ENCODE data around the gene ST6GALNAC3.

The ST6GALNAC3 gene

DNA sequence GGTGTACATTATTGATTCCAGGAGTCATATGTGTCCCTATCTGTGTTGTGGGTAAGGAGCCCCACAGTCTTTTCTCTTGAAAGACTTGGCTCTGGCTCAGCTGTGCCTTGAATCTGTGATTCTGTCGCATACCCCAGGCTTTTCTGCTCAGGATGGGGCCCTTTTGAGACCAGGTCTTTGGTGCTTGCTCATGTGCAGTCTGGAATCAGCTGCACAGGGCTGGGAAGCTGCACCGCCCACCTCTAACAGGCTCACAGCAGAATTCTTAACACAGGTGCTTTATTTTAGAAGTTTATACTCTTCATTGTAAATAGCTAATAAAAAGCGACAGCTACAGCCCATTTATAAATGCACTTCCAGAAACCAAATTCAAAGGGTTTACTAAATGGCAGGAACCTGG lies 61.3 kb downstream of the ST6GALNAC3 start:
- TF ChIP-seq, protein P1, sequence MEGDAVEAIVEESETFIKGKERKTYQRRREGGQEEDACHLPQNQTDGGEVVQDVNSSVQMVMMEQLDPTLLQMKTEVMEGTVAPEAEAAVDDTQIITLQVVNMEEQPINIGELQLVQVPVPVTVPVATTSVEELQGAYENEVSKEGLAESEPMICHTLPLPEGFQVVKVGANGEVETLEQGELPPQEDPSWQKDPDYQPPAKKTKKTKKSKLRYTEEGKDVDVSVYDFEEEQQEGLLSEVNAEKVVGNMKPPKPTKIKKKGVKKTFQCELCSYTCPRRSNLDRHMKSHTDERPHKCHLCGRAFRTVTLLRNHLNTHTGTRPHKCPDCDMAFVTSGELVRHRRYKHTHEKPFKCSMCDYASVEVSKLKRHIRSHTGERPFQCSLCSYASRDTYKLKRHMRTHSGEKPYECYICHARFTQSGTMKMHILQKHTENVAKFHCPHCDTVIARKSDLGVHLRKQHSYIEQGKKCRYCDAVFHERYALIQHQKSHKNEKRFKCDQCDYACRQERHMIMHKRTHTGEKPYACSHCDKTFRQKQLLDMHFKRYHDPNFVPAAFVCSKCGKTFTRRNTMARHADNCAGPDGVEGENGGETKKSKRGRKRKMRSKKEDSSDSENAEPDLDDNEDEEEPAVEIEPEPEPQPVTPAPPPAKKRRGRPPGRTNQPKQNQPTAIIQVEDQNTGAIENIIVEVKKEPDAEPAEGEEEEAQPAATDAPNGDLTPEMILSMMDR (conservative IDR thresholded peaks at IDR 0.05): no peak
- H3K27ac ChIP-seq: no peak overlapping the region

DNA sequence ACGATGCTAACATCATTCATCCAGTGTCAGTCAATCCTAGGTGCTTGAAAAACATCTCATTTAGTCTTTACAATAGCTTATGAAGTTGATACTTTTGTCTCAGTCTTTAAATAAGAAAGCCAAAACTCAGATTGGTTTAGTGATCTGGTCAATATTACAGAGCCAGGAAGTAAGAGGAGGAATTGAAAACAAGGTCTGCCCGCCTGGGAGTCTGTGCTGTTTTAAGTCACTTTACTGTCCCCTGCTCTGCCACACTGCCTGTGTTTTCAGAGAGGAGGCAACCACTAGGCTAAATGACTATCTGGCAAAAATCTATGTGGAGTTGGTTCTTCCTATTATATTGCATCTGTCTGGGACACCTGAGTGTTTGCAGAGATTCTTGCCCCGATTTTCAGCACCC lies 62.3 kb downstream of the ST6GALNAC3 start:
- TF ChIP-seq, protein P1 (conservative IDR thresholded peaks at IDR 0.05): no peak
- no peak overlapping the region for H3K27ac ChIP-seq

DNA sequence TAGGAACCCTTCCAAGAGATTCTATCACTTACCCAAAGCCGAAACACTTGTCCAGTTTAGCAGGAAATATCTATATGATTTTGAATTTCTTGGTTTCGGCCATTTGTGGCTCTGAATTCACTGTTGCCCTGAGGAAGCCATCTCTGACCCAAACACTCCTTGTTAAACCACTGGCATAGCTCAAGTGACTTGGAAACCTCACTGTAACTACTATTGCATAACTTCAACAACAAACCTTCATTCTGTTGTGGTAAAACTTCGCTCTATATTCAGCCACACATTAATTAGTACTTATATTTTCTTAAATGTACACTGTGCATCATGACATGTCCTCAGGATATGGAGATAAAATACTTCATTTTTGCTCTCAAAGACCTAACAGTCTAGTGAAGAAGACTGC lies 63.2 kb downstream of the ST6GALNAC3 start:
- no peak overlapping the region for H3K27ac ChIP-seq
- TF ChIP-seq, protein P1 (conservative IDR thresholded peaks at IDR 0.05): no peak

DNA sequence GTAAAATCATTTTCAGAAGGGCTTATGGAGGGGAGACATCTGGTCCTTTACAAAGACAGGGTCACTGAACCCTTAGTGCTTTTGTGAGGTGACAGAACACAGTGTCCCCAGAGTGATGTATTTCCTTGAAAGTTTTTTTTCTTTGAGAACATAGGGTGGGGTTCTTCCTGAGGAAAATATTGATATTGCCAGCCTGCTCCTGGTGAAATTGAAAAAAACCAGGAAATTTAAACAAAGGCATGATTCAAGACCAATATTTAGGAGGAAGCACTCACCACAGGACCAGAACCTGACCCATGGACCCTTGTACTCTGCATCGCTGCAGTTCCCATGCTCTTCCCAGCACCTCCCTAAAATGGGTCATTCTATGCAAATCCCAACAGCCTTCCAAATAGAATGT lies 63.7 kb downstream of the ST6GALNAC3 start:
- TF ChIP-seq, protein P1 (conservative IDR thresholded peaks at IDR 0.05): no peak
- H3K27ac ChIP-seq: no peak overlapping the region

DNA sequence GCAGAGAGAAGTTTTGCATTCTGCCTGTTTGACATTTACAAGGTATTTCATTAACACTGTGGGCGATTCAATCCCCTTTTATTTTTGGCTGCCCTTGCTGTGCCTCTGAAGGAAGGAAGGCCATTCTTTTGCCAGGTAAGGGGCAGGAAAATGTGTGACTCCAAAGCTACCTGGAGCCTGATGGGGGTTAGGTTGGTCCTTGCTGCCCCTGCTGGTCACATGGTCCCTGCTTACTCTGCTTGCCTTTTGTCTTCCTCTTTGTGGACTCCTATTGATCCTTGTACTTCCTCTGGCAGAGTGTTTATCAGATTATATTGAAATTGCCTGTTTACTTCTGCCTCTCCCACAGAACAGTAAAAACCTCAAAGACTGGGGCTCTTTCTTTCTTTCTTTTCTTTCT lies 65.7 kb downstream of the ST6GALNAC3 start:
- TF ChIP-seq, protein P1 (conservative IDR thresholded peaks at IDR 0.05): peak; percentile 41; the same call in 1 of the 2 replicates
- no peak overlapping the region for H3K27ac ChIP-seq

DNA sequence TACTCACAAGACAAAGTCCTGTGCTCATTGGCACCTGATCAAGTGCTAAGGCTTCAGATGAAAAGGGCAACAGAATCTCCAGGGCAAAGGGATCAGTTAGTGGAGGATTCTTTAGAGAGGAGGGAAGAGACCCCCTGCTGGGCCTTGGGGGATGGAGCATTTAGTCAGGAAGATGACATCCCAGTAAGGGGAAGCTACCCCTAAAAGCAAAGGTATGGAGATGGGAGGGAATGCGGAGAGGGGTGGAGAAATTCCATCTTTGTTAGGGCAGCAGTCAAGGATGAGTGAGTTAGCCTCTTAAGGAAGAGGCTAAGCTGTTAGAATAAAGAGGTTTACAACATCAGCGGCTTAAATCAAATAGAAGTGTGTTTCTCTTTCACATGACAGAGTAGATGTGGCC lies 67.4 kb downstream of the ST6GALNAC3 start:
- TF ChIP-seq, protein P1 (conservative IDR thresholded peaks at IDR 0.05): no peak
- H3K27ac ChIP-seq: no peak overlapping the region

DNA sequence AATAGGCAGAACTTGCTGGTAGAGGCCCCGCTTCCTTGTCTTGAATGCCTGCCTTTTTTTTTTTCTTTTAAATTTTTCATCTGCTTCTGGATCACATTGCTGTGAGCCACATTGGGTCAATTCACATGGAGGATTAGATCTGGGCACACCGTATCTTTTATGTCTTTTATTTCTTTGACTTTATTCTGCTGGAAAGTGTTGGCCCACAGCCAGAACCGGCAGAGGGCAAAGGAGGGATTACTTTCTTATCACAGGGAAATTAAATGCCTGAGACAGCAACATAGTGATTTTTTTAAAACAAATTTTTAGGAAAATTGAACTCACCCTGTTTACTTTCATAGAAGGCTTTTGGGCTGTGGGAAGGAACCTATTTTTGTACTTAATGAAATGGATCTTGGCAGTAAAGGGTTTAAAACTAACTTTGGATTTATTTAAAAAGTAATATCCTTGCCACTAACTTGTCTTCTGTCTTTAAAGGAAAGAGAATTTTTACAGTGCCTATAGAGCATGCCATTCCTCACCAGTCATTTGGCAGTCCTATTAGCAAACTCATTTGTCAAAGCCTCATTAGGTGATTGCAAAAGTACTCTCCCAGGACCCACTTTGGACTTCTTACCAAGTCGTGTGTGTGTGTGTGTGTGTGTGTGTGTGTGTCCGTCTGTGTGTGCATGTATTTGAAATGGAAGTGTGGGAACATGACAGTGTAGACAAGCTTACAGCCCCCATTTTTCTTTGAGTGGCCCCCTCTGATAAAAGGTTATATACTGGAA lies 68.4 kb downstream of the ST6GALNAC3 start:
- TF ChIP-seq, protein P1 (conservative IDR thresholded peaks at IDR 0.05): no peak

More for the DNA sequence above, 68.4 kb downstream of the ST6GALNAC3 start:
- no peak overlapping the region for H3K27ac ChIP-seq

Measured in VCaP (cell line).